Central memory CD8-positive, alpha-beta T cell (primary cell): ENCODE results near the gene CLN6.
"Not testable (repeated sequence)": the region's sequence is repeated elsewhere in the genome, so short reads cannot be mapped to it uniquely, and the experiment has no call there.

Experiments used
- ATAC-seq: fragments of 150-1000 bp; cut with Tn5 transposase; replicated peaks from 2 replicates; pipeline ENCODE4 v1.10.0; 2022; ENCODE audit warnings: mild to moderate bottlenecking, moderate FRiP score, moderate number of reproducible peaks; ENCODE audit not compliant: poor library complexity, severe bottlenecking; ENCODE audit errors: extremely low read depth
- DNase-seq, 2 donors: peaks; one replicate each; pipeline ENCODE4 v3.0.0; 2021; ENCODE audit warnings: low spot score in 2 of 2
- H3K27ac Mint-ChIP-seq: one replicate; pipeline ENCODE4 v1.8.0; 2022; ENCODE audit warnings: low read depth, mild to moderate bottlenecking, moderate library complexity, mixed read lengths
- H3K27me3 Mint-ChIP-seq: one replicate; pipeline ENCODE4 v1.8.0; 2022; ENCODE audit warnings: mixed read lengths
- H3K36me3 Mint-ChIP-seq: one replicate; pipeline ENCODE4 v1.8.0; 2022; ENCODE audit warnings: mild to moderate bottlenecking, moderate library complexity, mixed read lengths; ENCODE audit not compliant: insufficient read depth
- H3K4me1 Mint-ChIP-seq: one replicate; pipeline ENCODE4 v1.8.0; 2022; ENCODE audit warnings: mixed read lengths
- H3K4me3 Mint-ChIP-seq: one replicate; pipeline ENCODE4 v1.8.0; 2022; ENCODE audit warnings: mild to moderate bottlenecking, moderate library complexity, mixed read lengths
- H3K9me3 Mint-ChIP-seq: one replicate; pipeline ENCODE4 v1.8.0; 2022; ENCODE audit warnings: mixed read lengths

Gene CLN6

DNA sequence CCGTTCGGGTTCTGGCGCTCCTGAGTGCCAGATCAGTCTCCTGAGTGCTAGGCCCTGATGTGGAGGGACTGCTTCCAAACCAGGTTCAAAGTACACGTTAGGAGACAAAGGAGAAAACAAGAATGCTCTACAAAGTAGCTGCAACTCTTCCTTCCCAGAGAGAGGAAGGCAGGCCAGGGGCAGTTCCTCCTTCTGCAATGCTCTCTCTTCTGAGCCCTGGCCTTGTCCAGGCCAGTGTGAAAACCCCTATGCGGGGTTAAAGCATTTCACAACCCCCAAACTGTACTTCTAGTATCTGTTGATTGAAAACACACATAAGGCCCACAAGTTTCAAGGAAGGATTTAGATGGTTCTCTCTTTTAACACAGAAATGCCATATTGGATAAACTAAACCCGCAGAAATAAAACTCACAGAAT is 14.7 kb downstream of the CLN6 start:
- ATAC-seq, result no peak
- no peaks in the 10 kb centered on the region for H3K27me3 Mint-ChIP-seq
- no peak overlapping the region for H3K4me3 Mint-ChIP-seq
- no peak overlapping the region for H3K27ac Mint-ChIP-seq
- H3K4me1 Mint-ChIP-seq, result peaks cover 1% of the 10 kb centered on the region
- DNase-seq, result no peak
- H3K9me3 Mint-ChIP-seq, result no peaks in the 10 kb centered on the region
- H3K36me3 Mint-ChIP-seq, result peaks cover 11% of the 10 kb centered on the region

DNA sequence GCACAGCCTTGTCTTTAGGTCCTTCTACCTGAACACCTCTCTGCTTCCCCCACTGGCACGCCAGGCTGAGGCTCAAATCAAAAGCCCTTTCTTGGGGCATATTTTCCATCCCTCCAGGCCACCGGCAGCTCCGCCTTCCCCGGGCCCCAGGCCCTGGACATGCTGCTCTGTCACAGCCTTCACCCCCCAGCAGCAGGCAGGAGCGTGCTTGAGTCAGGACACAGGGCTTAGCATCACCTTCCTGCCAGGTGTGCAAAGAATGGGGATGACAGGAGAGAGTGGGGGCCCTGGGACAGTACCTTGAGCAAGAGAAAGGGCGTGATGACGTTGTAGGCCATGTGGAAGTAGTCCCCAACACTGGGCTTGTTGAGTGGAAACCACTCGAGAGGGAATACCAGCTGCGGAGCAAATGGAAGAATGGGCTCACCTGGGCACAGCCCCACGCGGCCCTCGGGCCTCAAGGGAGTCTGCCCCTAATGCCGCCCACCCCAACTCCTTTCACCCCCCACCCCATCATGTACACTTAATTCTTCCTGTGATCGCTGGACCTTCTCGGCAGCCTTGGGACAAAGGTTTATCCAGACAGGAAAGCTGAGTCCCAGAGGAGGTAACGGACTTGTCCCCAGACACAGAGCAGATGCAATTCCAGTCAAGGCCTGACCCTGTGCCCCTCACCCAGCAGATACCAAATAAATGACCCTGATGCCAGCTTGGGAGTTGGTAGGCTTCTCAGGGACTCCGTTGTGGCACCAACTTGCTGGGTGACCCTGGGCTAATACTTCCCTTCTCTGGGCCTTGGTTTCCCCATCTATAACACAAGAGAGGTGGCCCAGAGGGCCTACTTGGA is 15.3 kb downstream of the CLN6 start:
- no peak for ATAC-seq
- peaks cover 5% of the 10 kb centered on the region for H3K4me1 Mint-ChIP-seq

DNA sequence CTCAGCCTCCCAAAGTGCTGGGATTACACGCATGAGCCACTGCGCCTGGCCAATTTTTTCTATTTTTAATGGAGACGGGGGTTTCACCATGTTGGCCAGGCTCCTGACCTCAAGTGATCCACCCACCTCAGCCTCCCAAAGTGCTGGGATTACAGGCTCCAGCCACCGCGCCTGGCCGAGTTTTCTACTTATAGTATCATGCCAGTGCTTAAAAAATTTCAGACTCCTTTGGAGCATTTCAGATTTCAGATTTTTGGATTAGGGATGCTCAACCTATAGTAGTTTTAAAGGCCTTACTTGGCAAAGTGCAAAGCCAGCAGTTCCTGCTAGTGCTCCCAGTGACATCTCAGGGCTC is 16.1 kb downstream of the CLN6 start:
- peak overlapping the region; percentile 29 for H3K27ac Mint-ChIP-seq
- H3K9me3 Mint-ChIP-seq, H3K4me1 Mint-ChIP-seq, ATAC-seq, H3K27me3 Mint-ChIP-seq, DNase-seq, H3K4me3 Mint-ChIP-seq: not testable (repeated sequence)
- H3K36me3 Mint-ChIP-seq, result peaks cover 11% of the 10 kb centered on the region

More for the DNA sequence above, 15.3 kb downstream of the CLN6 start:
- DNase-seq, result no peak
- H3K4me3 Mint-ChIP-seq, result no peak overlapping the region
- H3K27ac Mint-ChIP-seq, result peak overlapping the region; percentile 29
- H3K9me3 Mint-ChIP-seq, result no peaks in the 10 kb centered on the region
- no peaks in the 10 kb centered on the region for H3K27me3 Mint-ChIP-seq
- peaks cover 11% of the 10 kb centered on the region for H3K36me3 Mint-ChIP-seq

DNA sequence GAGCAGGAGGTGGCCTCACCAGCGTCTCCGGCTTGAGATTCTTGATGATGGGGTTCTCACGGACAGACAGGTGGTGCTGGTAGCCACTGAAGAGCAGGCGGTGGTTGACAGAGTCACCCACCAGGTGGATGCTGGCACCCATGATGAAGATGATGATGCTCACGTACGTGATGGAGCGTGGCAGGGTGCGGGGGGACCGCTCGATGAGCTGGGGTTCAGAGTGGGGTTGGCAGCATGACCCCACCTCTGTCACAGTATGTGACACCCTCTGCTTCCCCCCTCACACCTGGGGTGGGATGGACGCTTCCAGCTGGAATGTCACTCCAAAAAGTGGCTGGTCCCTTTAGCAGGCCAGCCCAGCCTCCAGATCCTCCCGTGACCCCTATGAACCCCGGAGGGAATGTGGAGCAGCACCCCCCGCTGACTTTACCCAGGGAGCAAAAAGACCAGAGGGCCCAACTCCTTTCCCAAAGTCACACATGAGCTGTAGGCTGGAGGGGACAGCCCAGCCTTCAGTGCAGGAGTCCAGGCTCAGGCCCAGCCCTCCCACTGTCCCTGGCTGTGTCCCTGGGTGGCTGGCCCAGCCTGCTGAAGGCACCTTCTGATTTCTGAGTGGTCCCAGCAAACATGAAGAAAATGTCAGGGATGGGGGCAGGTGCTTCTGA is 17.7 kb downstream of the CLN6 start:
- no peak overlapping the region for H3K27ac Mint-ChIP-seq
- H3K9me3 Mint-ChIP-seq, result no peaks in the 10 kb centered on the region
- H3K4me1 Mint-ChIP-seq, result peaks cover 9% of the 10 kb centered on the region
- ATAC-seq (no peak), DNase-seq (no peak)
- no peak overlapping the region for H3K4me3 Mint-ChIP-seq
- peaks cover 7% of the 10 kb centered on the region for H3K36me3 Mint-ChIP-seq
- no peaks in the 10 kb centered on the region for H3K27me3 Mint-ChIP-seq

DNA sequence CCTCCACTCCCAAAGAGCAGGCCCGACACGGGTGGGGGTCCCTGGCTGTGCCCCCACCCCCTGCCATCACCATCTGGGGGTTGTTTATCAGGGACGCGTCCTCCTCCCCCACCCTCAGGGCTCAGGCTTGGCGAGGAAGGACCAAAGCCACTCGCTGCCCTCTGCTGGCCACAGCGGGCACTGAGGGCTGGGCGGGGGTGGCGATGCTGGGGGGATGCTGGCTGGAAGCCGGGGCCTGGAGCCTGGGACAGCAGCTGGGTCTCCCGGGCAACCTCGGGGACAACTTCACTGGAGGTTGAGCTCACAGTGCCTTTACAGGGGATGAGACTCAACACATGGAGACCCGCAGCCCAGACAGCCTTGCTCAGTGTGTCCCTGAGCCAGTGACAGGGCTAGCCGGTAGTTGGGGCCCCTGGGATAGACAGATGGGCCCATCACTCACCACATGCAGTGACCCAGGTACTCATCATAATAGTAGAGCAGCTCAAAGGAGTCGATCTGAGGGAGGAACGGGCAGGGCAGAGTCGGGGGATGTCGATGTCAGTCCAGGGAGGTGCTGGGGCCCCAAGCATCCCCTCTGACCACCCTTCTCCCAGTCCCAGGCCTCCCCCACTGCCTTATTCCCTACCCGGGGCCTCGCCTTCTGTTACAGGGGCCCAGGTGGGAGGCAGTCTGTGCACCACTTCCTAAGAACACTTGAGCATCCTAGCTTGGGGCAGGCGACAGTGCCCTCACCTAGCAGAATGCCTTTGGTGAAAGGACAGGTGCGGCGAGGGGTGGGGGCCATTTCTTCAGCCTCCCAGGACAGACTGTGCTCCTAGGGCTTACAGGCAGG is 18.5 kb downstream of the CLN6 start:
- no peaks in the 10 kb centered on the region for H3K9me3 Mint-ChIP-seq
- DNase-seq, result peak; percentile 21 to 39
- H3K36me3 Mint-ChIP-seq, result peaks cover 4% of the 10 kb centered on the region
- H3K27ac Mint-ChIP-seq, result no peak overlapping the region
- ATAC-seq, result no peak
- H3K4me3 Mint-ChIP-seq, result no peak overlapping the region
- H3K4me1 Mint-ChIP-seq, result peaks cover 9% of the 10 kb centered on the region
- no peaks in the 10 kb centered on the region for H3K27me3 Mint-ChIP-seq

DNA sequence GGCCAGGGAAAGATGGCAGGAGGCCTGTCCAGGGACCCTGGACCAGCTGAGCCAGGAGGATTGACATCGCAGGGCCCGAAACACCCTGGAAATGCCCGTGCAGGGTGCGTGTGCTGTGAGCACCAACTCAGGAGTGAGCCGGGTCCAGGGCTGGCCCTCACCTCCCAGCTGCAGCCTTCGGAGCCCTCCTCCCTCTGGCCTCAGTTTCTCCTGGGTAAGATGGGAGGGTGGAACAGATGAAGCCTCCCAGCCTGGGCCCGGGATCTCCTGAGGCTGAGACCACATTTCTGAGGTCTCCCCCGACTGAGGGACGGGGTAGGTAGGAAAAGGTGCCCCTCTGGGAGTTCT is 19.1 kb downstream of the CLN6 start:
- ATAC-seq, result no peak
- Mint-ChIP-seq H3K27ac (no peak overlapping the region), H3K4me1 (peaks cover 9% of the 10 kb centered on the region), H3K9me3 (no peaks in the 10 kb centered on the region), H3K4me3 (no peak overlapping the region), H3K36me3 (peaks cover 4% of the 10 kb centered on the region), H3K27me3 (no peaks in the 10 kb centered on the region)
- DNase-seq, result no peak

DNA sequence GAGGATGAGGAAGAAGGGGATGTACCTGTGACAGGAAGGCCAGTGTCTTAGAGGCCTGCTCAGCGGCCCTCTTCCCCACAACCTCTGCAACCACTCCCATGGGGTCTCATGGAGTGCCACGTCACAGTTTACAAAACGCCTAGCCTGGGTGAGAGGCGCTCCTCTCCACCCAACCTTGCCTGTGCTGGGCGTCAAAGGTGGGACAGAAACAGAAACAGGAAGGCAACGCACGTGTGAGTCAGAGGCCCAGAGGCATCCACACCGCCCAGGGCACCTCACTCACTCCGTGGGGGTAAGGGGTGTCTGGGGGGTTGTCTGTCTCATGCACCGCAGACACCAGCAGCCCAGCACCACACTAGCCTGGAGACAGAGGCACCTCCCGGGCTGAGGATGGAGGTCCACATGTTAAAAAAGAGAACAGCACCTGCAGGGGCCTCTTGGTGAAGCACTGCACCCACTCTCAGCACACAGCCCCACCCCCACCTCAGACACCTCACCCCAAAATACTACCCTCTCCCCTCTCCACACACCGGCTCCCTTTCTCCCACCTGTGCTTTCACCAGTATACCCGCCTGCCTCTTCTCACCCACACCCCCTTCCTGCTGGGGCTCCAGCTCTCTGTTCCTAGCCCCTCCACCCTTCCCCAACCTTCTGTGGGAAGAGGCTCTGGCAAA is 19.7 kb downstream of the CLN6 start:
- H3K27ac Mint-ChIP-seq, result no peak overlapping the region
- H3K4me1 Mint-ChIP-seq, result peaks cover 9% of the 10 kb centered on the region
- ATAC-seq (peak; percentile 46), DNase-seq (no peak)
- no peaks in the 10 kb centered on the region for H3K9me3 Mint-ChIP-seq
- peaks cover 4% of the 10 kb centered on the region for H3K36me3 Mint-ChIP-seq
- no peaks in the 10 kb centered on the region for H3K27me3 Mint-ChIP-seq
- no peak overlapping the region for H3K4me3 Mint-ChIP-seq

DNA sequence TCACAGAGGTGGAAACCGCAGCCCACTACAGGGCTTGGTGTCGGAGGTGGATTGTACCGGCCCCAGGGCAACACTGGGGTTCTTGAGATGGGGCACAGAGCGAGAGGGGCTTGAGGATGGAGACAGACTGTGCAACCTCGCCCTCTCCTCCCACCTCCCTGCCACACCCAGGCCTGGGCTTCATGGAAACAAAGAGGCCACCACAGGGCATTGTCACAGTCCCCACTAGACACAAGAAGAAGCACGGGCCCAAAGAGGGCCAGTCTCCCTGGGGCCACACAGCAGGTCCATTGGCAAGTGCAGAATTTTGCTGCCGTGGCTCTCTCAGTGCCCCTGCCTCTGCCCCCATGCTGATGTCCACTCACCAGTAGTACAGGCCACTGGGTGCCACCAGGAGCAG is 20.3 kb downstream of the CLN6 start:
- ATAC-seq, result no peak
- DNase-seq, result no peak
- peaks cover 4% of the 10 kb centered on the region for H3K36me3 Mint-ChIP-seq
- peak overlapping the region; percentile 68 for H3K27ac Mint-ChIP-seq
- H3K4me1 Mint-ChIP-seq, result peaks cover 9% of the 10 kb centered on the region
- no peak overlapping the region for H3K4me3 Mint-ChIP-seq
- no peaks in the 10 kb centered on the region for H3K9me3 Mint-ChIP-seq
- H3K27me3 Mint-ChIP-seq, result no peaks in the 10 kb centered on the region

DNA sequence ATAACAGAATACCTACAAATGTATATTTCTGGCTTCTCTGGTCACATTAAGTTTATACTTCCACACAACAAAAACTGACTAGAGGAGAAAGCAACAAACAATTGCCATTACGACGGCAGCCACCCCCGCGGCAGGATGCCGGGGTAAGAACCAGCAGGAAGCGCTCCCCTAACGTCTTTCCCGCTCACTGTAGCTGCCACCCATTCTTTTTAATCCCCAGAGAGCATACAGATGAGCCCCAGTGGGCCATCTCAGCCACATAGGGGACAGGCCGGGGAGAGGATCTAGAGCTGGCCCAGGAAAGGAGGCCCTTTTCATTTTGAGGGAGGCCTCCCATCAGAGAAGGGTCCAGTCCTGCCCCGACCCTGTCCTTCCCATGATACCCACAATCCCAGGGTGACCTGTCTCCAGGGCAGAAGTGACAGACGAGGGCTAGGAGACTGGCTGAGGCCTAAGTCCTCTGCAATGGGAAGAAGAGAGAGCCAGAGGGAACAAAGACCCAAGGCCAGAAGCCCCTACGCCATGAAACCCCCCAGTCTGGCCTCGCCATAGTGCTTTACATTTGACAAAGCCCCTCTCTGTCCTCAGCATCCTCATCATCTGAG is 20.8 kb downstream of the CLN6 start:
- DNase-seq (no peak), ATAC-seq (no peak)
- H3K27ac Mint-ChIP-seq, result peak overlapping the region; percentile 68
- H3K4me1 Mint-ChIP-seq, result peaks cover 9% of the 10 kb centered on the region
- no peak overlapping the region for H3K4me3 Mint-ChIP-seq
- H3K36me3 Mint-ChIP-seq, result peaks cover 4% of the 10 kb centered on the region
- no peaks in the 10 kb centered on the region for H3K27me3 Mint-ChIP-seq
- no peaks in the 10 kb centered on the region for H3K9me3 Mint-ChIP-seq

DNA sequence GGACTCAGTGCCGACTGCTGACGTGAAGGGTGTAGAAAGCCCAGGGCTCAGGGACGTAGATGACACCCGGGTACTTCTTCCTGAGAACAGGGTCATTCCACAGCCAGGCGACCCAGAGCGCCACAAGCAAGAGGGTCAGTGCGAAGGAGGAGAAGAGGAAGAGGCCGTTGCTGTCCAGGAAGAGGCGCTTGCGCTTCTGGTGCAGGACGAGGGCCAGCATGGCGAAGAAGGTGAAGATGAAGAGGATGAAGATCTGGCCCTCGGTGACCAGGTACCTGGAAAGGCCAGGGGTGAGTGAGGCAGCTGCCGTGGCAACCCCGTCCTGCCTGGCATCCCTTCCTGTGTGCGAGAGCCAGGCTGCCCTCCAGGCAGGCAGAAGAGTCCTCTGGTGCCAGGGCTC is 21.4 kb downstream of the CLN6 start:
- no peak overlapping the region for H3K4me3 Mint-ChIP-seq
- no peaks in the 10 kb centered on the region for H3K27me3 Mint-ChIP-seq
- H3K27ac Mint-ChIP-seq, result peak overlapping the region; percentile 68
- peaks cover 4% of the 10 kb centered on the region for H3K36me3 Mint-ChIP-seq
- H3K4me1 Mint-ChIP-seq, result peaks cover 9% of the 10 kb centered on the region
- DNase-seq, result no peak
- H3K9me3 Mint-ChIP-seq, result no peaks in the 10 kb centered on the region
- ATAC-seq, result no peak

DNA sequence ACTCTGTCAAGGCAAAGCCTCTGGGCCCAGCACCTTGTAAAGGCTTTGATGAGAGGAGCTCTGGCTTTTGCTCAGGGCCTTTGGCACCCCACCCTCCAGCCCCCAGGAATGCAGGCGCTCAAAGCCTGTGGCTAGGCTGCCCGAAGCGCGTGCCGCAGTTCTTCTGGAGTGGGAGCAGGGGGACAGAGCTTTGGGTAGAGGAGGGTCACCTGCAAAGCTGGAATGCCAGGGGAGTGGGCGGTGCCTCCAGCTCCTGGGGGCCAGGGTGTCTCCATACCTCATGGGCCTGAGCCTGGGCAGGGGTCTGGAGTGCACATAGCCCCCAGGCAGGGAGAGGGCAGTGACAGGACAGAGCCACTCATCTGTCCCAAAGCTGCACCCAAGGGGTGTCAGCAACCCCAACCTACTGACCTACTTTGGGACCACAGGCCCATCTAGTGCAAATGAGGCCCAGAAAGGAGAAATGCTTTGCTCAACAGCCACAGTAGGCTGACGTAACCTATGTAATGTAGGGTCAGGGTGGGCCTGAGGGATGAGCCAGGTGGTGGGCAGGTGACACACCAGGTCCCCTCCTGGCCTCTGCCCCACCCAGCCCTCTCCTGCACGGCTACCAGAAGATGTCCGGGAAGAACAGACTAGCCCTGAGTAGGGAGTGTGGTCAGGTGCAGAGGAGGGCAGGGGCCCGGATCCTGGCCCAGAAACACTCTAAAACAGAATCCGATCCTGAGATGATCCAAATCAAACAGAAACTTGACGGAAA is 22.2 kb downstream of the CLN6 start:
- Mint-ChIP-seq H3K4me3 (no peak overlapping the region), H3K4me1 (peaks cover 9% of the 10 kb centered on the region), H3K36me3 (peaks cover 4% of the 10 kb centered on the region), H3K27me3 (no peaks in the 10 kb centered on the region), H3K27ac (no peak overlapping the region), H3K9me3 (no peaks in the 10 kb centered on the region)
- DNase-seq (no peak), ATAC-seq (no peak)
